Nucleus accumbens (tissue), 56 donors: ENCODE results near the gene ATP2B1.
A peak's percentile ranks its signal among the peaks of the same experiment; 100 is the strongest.

Experiments
- DNase-seq, 56 donors: peaks; one replicate each; lab custom pipeline; 2025; lab: John Stamatoyannopoulos, UW

The ATP2B1 gene

GRCh38 chr12:89695100-89695499 lies 13.5 kb downstream of the ATP2B1 start:
- DNase-seq = peak in 2 of 56 donors; percentile 3 to 8

- DNase-seq = no peak
These were observed 14.1 kb downstream of the ATP2B1 start for GRCh38 chr12:89694542-89694941.

GRCh38 chr12:89693639-89694202 lies 14.9 kb downstream of the ATP2B1 start:
- DNase-seq = no peak

- DNase-seq = no peak
These were observed 16.2 kb downstream of the ATP2B1 start for GRCh38 chr12:89692439-89692838.

- DNase-seq = no peak
These were observed 17.0 kb downstream of the ATP2B1 start for GRCh38 chr12:89691659-89692058.

- DNase-seq = no peak
These were observed 17.7 kb downstream of the ATP2B1 start for GRCh38 chr12:89690925-89691324.

GRCh38 chr12:89689306-89689705 lies 19.3 kb downstream of the ATP2B1 start:
- no peak for DNase-seq

GRCh38 chr12:89686311-89686710 lies 22.3 kb downstream of the ATP2B1 start:
- DNase-seq = no peak

- DNase-seq = no peak
These were observed 23.2 kb downstream of the ATP2B1 start for GRCh38 chr12:89685363-89685972.

GRCh38 chr12:89684136-89684535 lies 24.5 kb downstream of the ATP2B1 start:
- no peak for DNase-seq

GRCh38 chr12:89682284-89682683 lies 26.4 kb downstream of the ATP2B1 start:
- no peak for DNase-seq

GRCh38 chr12:89680409-89680808 lies 28.2 kb downstream of the ATP2B1 start:
- no peak for DNase-seq

- no peak for DNase-seq
These were observed 29.0 kb downstream of the ATP2B1 start for GRCh38 chr12:89679631-89680030.

GRCh38 chr12:89678225-89678624 lies 30.4 kb downstream of the ATP2B1 start:
- DNase-seq = no peak

GRCh38 chr12:89676930-89677329 lies 31.7 kb downstream of the ATP2B1 start:
- DNase-seq = no peak

- DNase-seq = no peak
These were observed 34.2 kb downstream of the ATP2B1 start for GRCh38 chr12:89674326-89674942.

GRCh38 chr12:89673603-89674002 lies 35.0 kb downstream of the ATP2B1 start:
- no peak for DNase-seq

- no peak for DNase-seq
These were observed 36.1 kb downstream of the ATP2B1 start for GRCh38 chr12:89672589-89672979.

GRCh38 chr12:89671469-89671868 lies 37.2 kb downstream of the ATP2B1 start:
- no peak for DNase-seq

- no peak for DNase-seq
These were observed 39.4 kb downstream of the ATP2B1 start for GRCh38 chr12:89669197-89669596.

- DNase-seq = peak in 15 of 56 donors; percentile 0 to 58 (median 17)
These were observed 43.1 kb downstream of the ATP2B1 start for GRCh38 chr12:89665556-89665955.

- DNase-seq = no peak
These were observed 44.2 kb downstream of the ATP2B1 start for GRCh38 chr12:89664441-89664840.
